HuH-7.5 (cell line): Measurements from ENCODE around the gene TPRA1.
A peak's percentile ranks its signal among the peaks of the same experiment; 100 is the strongest.

Experiments
- DNase-seq: peaks from one replicate; pipeline ENCODE4 v3.0.0; 2011; ENCODE audit warnings: low spot score

TPRA1 gene

GRCh38 chr3:127590593-127591465, at the start of gene TPRA1:
TSS of gene TPRA1 (minus strand) at chr3:127590733. CDS start at chr3:127580146, 10,587 bp downstream.
- peak; percentile 99 for DNase-seq

- no peak for DNase-seq
These were observed 49.5 kb upstream of the TPRA1 start for GRCh38 chr3:127640042-127640355.

- DNase-seq, result no peak
These were observed 48.9 kb upstream of the TPRA1 start for GRCh38 chr3:127639173-127640041.

- DNase-seq, result no peak
These were observed 47.4 kb upstream of the TPRA1 start for GRCh38 chr3:127637971-127638370.

GRCh38 chr3:127637546-127637945, 47.0 kb upstream of the TPRA1 start:
- no peak for DNase-seq

GRCh38 chr3:127634653-127635052, 44.1 kb upstream of the TPRA1 start:
- DNase-seq, result no peak

- DNase-seq, result no peak
These were observed 41.7 kb upstream of the TPRA1 start for GRCh38 chr3:127632035-127632820.

- DNase-seq, result no peak
These were observed 40.5 kb upstream of the TPRA1 start for GRCh38 chr3:127630811-127631714.

GRCh38 chr3:127629467-127630403, 39.2 kb upstream of the TPRA1 start:
- no peak for DNase-seq

GRCh38 chr3:127628788-127629466, 38.4 kb upstream of the TPRA1 start, which contains the start of gene PODXL2:
TSS of gene PODXL2 (plus strand) at chr3:127629185. CDS start at chr3:127629220, 35 bp downstream.
- peak; percentile 92 for DNase-seq

GRCh38 chr3:127628426-127628787, 37.9 kb upstream of the TPRA1 start:
- no peak for DNase-seq

GRCh38 chr3:127625821-127626220, 35.3 kb upstream of the TPRA1 start:
- no peak for DNase-seq

- no peak for DNase-seq
These were observed 33.5 kb upstream of the TPRA1 start for GRCh38 chr3:127624063-127624462.

GRCh38 chr3:127622772-127623576, 32.4 kb upstream of the TPRA1 start:
- no peak for DNase-seq

- no peak for DNase-seq
These were observed 31.5 kb upstream of the TPRA1 start for GRCh38 chr3:127622031-127622430.

GRCh38 chr3:127620637-127621375, 30.3 kb upstream of the TPRA1 start:
- DNase-seq, result no peak

GRCh38 chr3:127618891-127619290, 28.4 kb upstream of the TPRA1 start:
- DNase-seq, result no peak
